NCI-H146 treated with DMSO at 0.1 percent for 48 hours (cell line): ENCODE data around the gene SHF.

Experiments used
- DNase-seq: peaks from one replicate; lab custom pipeline; 2025; ENCODE audit not compliant: unreplicated experiment; lab: John Stamatoyannopoulos, UW

SHF gene

GRCh38 chr15:45169608-45170480 lies 17.9 kb downstream of the SHF start:
- DNase-seq: no peak

GRCh38 chr15:45168751-45169551 lies 18.8 kb downstream of the SHF start:
- no peak for DNase-seq

- DNase-seq: no peak
Measured at GRCh38 chr15:45168286-45168685, 19.5 kb downstream of the SHF start.

- DNase-seq: no peak
Measured at GRCh38 chr15:45167631-45168205, 20.0 kb downstream of the SHF start.

DNA sequence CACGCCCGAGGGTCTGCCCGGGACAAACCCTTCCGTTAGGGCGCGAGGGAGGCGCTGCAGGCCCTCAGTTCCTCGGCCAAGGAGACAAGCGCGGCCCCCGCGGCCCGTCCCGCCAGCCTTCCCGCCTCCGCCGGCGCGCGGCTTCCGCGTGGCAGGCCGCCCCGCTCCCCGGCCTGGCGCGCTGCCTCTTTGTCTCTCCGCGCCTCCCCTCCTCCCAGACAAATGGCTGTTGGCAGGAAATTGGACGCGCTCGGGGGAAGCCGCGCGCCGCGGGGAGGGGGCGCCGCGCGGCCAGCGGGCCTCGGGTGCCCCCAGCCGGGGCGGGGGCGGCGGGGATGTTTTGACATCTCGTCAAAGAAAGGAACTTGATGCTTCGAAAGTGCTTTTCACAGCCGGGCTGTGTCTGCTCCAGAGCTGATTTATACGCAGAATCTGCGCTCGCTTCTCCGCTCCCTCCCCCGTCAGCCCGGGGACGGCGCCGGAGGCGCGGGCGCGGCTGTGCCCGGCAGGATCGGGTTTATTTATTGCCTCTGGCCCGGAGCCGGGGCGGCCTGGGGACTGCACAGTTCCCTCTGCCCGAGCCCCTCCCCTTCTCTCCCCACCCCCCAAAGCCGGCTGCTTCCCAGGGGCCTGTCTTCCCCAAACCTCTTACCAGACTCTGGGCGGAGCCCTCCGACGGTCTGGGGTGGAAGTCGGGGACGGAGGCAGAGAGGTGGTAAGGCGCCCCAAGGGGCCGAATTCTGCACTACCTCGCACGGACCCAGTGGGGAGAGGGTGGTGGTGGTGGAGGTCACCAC lies 20.7 kb downstream of the SHF start:
- DNase-seq: peak; percentile 25

- DNase-seq: no peak
Measured at GRCh38 chr15:45165536-45165935, 22.2 kb downstream of the SHF start.

GRCh38 chr15:45164914-45165313 lies 22.9 kb downstream of the SHF start:
- DNase-seq: no peak

DNA sequence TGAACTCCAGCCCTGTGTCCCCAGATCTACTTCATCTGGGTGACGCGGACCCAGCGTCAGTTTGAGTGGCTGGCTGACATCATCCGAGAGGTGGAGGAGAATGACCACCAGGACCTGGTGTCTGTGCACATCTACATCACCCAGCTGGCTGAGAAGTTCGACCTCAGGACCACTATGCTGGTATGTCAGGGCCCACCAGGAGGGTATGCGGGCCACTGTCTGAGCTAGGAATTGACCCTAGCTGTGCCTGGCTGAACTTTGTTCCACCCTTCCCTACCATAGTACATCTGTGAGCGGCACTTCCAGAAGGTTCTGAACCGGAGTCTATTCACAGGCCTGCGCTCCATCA lies 24.3 kb downstream of the SHF start:
- no peak for DNase-seq

DNA sequence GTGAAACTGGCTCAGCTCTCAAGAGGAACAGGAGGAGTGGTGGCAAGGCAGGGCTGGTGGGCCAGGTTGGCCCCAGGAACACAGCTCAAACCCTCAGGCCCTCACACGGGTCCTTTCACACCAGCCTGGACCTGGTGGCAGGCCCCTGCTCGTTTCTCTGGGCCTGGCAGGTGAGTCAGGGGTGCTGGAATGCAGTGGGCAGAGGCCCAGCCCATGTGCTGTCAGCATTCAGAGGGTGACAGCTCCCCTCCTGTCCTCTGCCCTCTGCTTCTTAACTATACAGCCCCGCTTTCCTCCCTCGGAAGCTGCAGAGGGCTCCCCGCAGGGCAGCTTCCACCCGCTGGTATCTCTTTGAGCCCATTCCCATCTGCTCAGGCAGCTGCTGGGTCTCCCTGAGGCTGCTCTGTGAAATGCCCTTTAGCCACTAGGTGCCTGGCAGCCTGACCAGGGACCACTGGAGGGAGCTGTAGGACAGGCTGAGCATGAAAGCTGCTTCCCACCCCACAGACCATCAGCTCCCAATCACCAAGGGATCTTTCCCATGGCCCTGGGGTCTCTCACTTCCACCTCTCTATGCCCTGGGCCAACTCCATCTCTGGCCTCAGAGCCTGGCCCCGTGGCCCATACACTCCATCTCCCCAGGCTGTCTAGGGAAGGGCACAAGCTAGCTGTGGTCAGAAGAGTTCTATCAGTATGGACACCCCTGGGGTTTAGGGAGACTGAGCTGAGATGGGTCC lies 24.8 kb downstream of the SHF start:
- peak; percentile 63 for DNase-seq

- DNase-seq: no peak
Measured at GRCh38 chr15:45161666-45162065, 26.1 kb downstream of the SHF start.

GRCh38 chr15:45157974-45158373 lies 29.8 kb downstream of the SHF start:
- no peak for DNase-seq

GRCh38 chr15:45156744-45157455 lies 30.9 kb downstream of the SHF start:
- DNase-seq: no peak

GRCh38 chr15:45155739-45156138 lies 32.0 kb downstream of the SHF start:
- no peak for DNase-seq

DNA sequence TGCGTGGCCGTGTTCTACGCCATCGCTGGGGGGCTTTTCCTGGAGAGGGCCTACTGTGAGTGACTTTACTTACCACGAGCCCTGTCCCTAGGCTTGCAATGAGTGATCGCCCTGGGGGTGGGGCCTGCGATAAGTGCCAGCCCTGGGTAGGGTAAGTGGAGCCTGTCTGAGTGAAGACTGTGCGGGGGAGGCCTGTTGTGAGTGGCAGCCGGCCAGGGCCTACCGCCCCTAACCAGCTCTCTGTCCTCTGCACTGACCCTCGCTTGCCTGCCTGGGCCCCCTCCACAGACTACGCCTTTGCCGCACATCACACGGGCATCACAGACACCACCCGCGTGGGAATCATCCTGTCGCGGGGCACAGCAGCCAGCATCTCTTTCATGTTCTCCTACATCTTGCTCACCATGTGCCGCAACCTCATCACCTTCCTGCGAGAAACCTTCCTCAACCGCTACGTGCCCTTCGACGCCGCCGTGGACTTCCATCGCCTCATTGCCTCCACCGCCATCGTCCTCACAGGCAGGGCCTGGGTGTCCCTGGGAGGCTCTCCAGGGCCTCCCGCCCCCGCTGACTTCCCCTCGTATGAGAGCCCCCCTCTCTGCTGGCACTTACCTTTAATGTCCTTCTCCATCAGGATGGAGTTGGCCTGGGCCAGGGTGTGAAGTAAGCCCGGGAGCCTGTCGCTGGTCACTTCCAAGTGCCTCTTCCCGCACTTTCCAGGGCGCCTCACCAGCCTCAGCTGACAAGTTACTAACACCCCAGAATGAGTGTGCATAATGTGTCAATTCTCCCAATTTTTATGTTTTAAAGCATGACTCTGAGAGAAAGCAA lies 35.6 kb downstream of the SHF start:
- no peak for DNase-seq

DNA sequence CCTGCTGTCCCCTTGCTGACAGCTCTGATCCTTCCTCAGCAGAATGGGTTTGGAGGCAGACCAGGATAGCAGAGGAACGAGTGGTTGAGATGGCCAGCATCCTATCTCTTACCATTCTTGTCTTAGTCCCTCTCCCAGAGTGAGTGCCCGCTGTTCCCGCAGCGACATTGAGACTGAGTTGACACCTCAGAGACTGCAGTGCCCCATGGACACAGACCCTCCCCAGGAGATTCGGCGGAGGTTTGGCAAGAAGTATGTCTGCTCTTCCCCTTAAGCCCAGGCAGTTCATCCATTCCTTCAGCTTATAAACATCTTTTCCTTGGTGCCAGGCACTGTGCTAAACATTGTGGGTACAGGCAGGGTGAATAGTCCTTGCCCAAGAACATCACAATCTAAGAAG lies 36.8 kb downstream of the SHF start:
- DNase-seq: no peak

DNA sequence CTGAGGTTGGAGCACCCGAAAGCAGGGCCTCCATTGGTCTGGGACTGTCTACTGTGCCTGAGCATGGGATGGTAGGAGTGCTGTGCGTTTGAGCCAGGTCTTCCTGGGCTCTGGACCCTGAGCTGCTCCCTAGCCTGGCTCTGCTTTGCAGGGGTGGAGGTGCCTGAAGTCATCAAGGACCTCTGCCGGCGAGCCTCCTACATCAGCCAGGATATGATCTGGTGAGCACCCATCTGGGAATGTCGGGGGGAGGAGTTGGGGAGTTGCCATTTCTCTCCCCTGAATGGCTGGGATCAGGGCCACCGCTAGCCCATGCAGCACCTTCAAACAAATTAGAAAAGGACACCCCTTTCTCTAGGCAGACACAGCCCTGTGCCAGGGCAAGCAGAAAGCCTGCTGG lies 37.3 kb downstream of the SHF start:
- DNase-seq: no peak

DNA sequence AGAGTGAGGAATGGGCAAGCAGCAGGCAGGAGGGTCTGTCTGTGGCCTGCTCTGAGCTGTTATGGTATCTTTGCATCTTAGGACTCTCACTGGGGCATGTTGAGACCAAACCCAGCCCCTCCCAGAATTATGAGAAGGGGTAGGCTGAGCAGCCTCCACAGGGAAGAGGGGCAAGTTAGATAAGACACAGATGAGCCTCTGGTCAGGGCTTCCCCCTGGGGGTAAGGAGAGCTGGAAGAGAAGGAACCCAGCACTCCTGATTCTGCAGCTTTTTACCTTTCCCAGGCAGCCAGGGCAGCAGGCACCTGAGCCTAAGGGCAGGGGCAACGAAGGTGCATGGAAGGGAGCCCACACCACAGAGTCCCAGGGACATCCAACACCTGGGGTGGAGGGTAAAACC lies 38.7 kb downstream of the SHF start:
- no peak for DNase-seq

DNA sequence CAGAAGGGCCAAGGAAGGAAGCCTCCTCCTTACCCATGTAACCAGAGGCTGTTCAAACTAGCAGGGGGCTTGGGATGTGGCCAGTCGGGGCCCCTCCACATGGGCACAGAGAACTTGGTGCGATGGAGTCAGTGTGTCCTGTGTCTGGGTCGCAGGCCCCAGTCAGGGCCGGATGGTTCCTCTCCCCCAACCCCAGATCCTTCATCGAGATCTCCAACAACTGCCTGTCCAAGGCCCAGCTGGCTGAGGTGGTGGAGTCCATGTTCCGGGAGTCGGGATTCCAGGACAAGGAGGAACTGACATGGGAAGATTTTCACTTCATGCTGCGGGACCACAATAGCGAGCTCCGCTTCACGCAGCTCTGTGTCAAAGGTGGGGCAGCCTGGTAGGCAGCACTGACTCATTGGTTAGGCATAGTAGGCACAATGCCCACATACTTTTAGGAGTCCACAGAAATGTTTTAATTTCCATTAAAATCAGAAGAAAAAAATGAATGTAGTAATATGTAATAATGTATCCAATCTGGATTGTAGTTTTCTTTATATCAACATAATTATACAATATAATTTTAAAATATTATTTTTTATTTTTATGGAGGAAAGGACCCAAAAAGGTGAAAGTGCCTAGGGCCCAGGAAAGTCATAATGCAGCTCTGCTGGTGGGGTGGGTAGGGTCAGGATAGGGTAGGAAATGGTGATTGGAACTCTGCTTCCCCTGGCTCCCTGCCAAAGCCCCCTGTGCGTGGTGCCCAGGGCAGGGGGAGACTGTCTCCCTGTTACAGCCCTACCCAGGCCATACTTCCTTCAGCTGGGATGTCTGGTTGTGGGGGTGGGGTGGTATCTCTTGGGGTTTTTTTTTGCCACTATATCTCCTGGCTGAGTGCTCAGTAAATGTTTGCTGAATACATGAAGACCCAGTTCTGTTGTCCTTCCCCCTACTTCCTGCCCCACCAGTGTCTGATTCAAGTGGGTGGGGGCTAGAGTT lies 39.4 kb downstream of the SHF start:
- no peak for DNase-seq
